ENCODE results near the gene SLC16A3. TPM values are rescaled to one million over a fixed set of nuclear protein-coding genes. Genes with fewer than 3 reads are reported as not detected.
"Not testable (repeated sequence)": the region's sequence is repeated elsewhere in the genome, so short reads cannot be mapped to it uniquely, and the experiment has no call there.

The SLC16A3 gene
- total RNA-seq (2014; rRNA removed; shearing (Covaris generic); ENCODE audit: low replicate concordance): 589 and 677 TPM in 2 replicates

DNA sequence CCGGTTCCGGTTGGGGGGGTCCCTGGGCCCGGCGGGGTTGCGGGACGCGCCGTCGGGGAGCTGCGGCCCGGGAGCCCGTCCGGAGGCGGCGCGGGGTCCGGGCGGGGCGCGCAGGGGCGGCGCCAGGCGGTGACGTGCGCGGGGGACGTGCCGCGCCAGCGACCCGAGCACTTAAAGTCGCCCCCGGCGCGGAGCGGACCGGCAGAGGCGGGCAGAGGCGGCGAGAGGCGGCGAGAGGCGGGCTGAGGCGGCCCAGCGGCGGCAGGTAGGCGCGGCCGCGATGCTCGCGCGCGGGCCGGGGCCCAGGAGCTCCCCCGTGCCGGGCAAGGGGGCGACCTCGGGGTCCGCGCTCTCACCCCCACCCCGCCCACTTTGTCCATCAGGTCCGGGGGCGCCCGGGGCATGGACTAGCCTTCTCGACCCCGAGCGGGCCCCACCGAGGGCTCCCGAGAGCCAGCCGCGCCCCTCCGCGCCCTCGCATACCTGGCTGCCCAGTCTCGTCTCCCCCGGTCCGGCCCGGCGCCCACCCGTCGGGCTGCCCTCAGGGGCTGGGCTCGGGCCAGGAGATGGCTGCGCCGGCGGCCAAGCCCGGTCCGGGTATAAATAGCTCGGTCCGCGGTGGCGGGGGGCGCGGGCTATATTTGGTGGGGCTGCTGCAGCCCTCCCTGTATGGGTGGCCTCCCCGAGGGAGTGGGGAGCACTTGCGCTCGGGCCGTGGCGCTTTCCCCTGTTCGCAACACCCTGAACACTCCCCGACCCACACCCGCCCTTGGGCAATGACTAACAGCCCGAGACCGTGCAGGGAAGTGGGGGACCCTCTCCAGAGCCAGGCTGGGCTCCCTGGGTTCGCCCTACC lies at the start of gene SLC16A3:
Gene SLC16A3, plus strand, starts transcription at position 201 of the 856 bp plus-strand sequence. CDS start 6,967 bp downstream, outside the sequence.
- DNase-seq (ENCODE audit: low read depth): peak; percentile 59
- in situ Hi-C loops (cut with HindIII; ENCODE audit: low pct_unique_long_range_greater_than_20kb, low sequenced_read_pairs): no loop called here

DNA sequence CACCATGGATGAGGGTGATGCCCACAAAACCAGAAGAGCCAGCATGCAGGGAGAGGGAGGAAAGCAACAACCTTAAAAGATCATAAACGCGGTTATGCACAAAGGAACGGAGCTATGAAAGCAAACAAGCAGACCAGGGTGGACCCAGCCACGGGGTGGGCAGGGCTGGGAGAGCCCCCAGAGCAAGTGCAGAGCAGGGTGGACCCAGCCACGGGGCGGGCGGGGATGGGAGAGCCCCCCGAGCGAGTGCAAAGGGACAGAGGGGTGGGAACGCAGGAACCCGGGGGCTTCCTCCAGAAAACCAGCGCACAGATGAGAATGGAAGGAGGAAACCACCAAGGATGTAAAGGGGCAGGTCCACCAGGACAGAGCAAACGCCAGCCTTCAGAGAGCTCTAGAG lies 49.4 kb upstream of the SLC16A3 start:
- DNase-seq (ENCODE audit: low read depth): no peak
- in situ Hi-C loops (cut with HindIII; ENCODE audit: low pct_unique_long_range_greater_than_20kb, low sequenced_read_pairs): no loop called here

DNA sequence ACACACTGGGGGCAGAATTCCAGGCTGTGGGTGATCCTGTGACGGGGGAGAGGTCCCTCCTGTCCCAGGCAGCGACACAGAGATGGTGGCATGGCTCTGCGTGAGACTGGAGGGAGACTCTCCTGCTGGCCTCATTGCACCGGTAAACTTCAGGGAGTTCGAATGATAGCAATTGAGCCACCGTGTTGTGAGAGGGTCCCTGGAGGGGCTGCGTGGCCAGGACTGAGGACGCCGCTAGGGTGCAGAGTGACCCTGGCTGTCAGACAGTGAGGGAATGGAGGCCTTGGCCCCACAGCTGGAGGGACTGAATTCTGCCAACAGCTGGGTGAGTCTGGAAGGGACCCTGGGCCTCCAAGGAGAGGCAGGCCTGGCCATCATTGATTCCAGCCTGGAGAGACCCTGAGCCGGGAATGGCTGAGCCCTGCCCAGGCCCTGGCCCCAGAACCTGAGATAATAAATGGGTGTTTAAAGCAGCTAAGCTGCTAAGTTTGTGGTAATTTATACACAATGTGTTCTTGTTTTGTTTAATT lies 48.8 kb upstream of the SLC16A3 start:
- in situ Hi-C loops (cut with HindIII; ENCODE audit: low pct_unique_long_range_greater_than_20kb, low sequenced_read_pairs): no loop called here
- DNase-seq (ENCODE audit: low read depth): no peak

DNA sequence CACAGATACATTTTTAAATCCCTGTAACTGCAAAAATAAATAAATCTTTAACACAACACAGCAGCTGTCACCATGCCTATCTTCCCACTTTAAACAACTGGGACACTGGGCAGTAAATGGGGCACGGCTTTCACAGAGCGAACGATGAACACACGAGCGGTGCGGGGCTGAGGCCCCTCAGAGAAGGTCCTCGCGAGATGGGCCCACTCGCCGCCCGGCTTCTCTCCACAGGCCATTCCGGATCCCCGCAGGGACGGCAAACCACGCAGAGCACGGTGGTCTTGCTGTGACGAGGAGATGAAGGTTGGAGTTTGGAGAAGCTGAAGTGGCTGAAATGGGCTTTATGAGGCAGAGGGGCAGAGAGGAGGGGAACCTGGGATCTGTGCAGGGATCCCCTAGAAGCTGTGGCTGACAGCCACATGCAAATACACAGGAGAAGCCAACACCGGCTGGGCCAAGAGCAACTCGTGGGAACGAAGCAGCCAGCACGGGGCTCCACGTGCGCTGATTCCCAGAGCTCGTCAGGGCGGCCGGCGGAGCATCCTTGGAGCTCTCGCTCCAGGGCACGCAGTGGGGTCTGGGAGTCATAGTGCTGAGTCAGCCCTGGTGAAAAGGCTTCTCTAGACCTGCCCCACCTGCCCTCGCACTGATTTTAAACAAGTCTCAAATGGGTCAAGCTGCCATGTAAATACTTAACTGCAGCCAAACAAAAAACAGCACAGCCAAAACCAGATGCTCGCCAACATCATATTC lies 47.9 kb upstream of the SLC16A3 start:
- no peak for DNase-seq (ENCODE audit: low read depth)
- in situ Hi-C loops (cut with HindIII; ENCODE audit: low pct_unique_long_range_greater_than_20kb, low sequenced_read_pairs): no loop called here

DNA sequence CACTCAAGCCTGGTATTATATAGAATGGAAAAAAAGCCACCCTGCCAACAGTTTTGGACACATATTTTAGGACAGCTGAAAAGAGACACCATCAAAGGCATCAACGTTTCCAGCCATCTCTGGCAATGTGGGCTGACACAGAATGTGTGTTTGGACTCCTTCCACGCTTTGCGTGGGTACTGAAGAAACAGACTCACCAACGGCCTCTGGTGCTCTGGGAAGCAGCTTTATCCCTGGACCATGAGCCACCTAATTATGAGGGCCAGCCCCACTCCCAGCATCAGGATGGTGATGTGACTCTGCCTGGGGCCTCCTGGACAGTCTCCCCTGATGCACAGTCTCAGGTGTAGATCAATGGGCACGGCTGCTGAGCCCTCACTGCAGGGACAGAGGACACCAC lies 44.1 kb upstream of the SLC16A3 start:
- DNase-seq (ENCODE audit: low read depth): no peak
- in situ Hi-C loops (cut with HindIII; ENCODE audit: low pct_unique_long_range_greater_than_20kb, low sequenced_read_pairs): no loop called here

DNA sequence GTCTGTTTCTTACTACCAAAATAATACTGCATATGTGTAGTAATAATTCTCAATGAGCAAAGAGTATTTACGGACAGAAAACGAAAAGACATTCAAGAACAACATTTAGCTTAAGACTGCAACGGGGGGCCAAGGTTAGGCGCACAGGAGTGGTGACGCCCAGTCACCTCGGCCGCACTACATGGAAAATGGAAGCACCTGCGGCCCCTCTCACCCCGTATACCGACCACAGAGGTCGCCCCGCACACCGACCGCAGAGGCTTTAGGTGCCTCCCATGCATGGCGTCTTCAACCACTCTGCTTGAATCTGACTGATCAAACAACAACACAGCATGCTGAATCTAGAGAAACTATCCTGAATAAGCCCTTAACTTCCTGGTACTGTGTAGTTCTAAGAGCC lies 42.6 kb upstream of the SLC16A3 start:
- no peak for DNase-seq (ENCODE audit: low read depth)
- in situ Hi-C loops (cut with HindIII; ENCODE audit: low pct_unique_long_range_greater_than_20kb, low sequenced_read_pairs): no loop called here

DNA sequence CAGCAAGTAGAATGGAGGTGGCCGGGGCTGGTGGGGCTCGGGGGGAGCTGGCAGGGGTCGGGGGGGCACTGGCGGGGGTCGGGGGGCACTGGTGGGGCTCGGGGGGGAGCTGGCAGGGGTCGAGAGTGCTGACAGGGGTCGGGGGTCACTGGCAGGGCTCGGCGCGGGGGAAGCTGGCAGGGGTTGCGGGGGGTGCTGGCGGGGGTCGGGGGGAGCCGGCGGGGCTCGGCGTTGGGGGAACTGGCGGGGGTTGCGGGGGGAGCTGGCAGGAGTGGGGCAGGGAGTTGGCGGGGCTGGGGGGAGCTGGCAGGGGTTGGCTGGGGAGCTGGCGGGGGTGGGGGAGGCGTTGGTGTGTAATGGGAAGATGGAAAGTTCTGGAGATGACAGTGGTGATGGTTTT lies 41.3 kb upstream of the SLC16A3 start:
- DNase-seq (ENCODE audit: low read depth): no peak
- in situ Hi-C loops (cut with HindIII; ENCODE audit: low pct_unique_long_range_greater_than_20kb, low sequenced_read_pairs): no loop called here

DNA sequence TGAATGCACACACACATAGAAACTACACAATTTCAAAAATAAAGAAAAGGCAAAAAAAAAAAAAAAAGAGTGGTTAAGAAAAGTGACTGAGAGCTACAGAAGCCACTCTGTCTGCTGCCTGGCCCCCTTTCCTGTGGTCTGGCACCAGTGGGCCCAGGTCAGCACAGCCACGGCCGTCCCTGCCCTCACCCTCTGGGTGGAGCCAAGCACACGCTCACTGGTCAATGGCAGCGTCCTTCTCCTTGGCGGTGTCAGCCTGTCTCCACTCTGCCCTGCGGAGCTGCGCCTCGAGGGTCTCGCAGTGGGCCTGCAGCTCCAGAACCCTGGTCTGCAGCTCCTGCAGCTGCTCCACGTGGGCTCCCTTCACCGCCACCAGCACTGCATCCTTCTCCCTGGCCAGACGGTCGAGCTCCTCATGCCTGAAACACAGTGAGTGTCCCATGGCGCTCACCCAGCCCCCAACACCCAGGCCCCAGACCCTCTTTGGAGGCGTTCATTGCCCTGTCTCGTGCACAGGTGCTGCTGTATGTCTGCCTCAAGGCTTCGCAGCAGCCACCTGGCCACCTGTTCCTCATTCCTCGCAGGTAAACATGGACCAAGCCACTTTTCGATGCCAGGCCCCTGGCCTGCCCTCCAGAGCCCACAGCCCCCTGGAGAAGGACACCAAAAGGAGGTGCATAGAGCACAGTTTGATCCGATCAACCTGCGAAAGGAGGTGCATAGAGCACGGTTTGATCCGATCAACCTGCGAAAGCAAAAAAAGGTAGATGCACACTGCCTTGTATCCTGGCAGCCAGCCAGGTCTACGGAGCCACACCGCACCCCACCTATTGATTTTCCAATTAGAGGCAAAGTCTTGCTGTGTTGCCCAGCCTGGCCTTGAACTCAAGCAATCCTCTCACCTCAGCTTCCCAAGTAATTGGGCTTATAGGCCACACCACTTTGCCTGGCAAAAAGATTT lies 40.6 kb upstream of the SLC16A3 start:
- in situ Hi-C loops (cut with HindIII; ENCODE audit: low pct_unique_long_range_greater_than_20kb, low sequenced_read_pairs): no loop called here
- no peak for DNase-seq (ENCODE audit: low read depth)

DNA sequence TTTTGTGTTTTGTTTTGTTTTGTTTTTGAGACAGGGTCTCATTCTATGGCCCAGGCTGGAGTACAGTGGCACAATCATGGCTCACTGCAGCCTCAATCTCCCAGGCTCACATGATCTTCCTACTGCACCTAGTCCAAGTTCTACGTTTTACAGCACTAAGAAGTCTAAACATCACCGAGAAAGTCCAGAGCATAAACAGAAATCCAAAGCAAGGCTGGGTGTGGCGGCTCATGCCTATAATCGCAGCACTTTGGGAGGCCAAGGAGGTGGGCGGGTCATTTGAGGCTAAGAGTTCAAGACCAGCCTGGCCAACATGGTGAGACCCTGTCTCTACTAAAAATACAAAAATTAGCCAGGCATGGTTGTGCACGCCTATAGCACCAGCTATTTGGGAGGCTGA lies 35.8 kb upstream of the SLC16A3 start:
- in situ Hi-C loops (cut with HindIII; ENCODE audit: low pct_unique_long_range_greater_than_20kb, low sequenced_read_pairs); DNase-seq (ENCODE audit: low read depth): not testable (repeated sequence)

DNA sequence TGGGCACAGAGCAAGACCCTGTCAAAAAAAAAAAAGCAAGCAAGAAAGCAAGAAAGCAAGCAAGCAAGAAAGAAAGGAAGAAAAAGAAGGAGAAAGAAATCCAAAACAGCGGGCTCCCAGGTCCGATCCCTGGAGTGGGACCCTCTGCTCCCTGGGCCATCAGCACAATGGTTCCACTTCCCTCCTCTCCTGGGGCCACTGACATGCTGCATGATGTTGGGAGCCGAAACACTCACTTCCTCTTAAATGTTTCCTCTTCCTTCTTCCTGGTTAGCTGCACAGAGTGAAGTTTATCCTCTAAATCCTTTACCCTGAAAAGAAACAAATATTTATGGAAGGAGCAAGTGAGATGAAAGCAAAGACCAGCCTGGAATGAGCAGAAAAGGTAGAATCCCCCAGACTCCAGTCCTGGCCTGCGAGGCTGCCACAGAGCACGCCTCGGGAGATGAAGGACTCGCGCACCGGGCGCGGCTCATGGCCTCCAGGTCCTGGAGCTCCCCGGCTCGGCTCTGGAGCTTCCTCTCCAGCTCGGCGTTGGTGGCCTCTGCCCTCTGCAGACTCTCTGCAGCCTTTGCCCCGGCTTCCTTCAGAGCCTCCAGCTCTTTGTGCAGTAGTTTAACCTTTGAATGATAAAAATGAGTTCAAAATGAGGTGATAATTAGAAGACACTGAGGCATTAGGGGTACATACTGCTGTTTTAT lies 35.2 kb upstream of the SLC16A3 start:
- in situ Hi-C loops (cut with HindIII; ENCODE audit: low pct_unique_long_range_greater_than_20kb, low sequenced_read_pairs): no loop called here
- DNase-seq (ENCODE audit: low read depth): no peak

DNA sequence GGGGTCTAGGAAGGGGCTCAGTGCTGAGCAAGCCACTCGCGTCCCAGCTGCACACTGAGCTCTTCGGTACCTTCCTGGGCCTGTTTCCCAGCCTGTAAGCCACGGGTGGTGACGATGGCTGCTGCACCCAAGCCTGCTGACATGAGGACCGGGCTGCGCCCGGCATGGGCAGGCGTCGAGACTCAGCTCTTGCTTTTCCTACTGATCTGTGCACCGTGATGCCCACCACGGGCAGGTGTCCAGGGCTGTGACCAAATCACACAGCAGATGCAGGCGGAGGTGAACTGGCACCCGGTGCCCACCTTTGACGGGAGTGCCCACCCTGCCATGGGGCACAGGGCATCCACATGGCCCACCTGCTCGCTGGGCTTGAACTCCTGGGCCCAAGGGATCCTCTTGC lies 34.1 kb upstream of the SLC16A3 start:
- in situ Hi-C loops (cut with HindIII; ENCODE audit: low pct_unique_long_range_greater_than_20kb, low sequenced_read_pairs): no loop called here
- no peak for DNase-seq (ENCODE audit: low read depth)

DNA sequence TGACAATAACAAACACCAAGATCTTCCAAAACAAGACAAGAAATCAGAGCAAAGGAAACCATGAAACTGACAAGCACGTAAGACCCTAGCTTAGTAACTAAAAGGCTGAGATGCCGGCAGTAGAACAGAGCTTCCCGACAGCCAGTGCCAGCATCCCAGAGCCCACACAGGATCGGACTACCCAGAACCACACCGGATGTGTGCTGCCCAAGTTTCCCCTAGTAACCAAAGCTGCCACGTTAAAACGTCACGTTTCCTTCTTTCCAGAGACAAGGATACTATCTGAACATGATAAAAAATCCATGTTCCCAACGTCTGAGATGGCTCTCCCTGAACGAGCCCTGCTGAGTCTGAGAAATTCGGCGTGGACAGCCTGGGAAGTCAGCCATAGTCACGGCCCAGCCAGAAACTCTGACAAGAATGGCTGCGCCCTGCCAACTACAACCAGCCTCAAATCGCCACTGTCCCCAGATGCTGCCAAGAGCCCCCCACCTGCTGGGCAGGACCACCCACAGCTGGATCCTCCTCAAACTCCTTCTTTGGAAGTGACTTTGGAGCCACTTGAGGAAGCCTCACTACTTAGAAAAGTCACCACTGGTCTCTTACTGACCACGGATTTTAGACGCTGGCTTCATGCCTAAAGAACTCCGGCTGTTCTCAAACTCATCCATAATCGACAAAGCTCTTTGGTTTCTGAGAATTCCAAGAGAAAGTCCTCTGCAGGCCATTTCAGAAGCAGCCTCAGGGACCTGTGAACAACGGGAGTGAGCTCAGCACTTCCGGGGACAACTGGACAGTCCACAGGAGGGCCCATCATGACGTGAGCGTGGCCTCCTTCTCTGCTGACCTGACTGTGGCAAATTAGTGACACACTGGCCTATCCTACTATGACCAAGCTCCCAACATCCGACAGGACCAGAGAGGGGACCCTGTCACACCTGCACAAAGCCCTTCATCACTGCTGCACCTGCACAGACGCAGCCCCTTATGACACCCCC lies 32.9 kb upstream of the SLC16A3 start:
- in situ Hi-C loops (cut with HindIII; ENCODE audit: low pct_unique_long_range_greater_than_20kb, low sequenced_read_pairs): no loop called here
- no peak for DNase-seq (ENCODE audit: low read depth)

DNA sequence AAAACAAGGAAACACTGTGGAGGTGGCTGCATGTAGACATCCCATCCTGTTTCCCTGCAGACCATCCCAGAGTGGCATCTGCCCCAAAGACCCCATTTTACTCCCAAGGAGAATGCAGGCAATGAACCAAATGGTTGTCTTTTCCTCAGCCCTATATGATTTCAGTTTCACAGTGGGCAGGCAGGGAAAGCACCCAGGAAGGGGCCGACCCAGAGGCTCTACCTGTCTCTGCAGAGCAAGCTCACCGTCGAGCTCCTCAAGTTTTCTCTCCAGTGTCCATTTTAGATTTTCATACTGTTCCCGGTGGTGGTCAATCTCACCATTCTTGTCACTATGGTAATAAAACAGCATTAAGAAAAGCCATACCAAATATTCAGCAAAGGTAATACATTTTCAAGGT lies 30.8 kb upstream of the SLC16A3 start:
- DNase-seq (ENCODE audit: low read depth): no peak
- in situ Hi-C loops (cut with HindIII; ENCODE audit: low pct_unique_long_range_greater_than_20kb, low sequenced_read_pairs): no loop called here

DNA sequence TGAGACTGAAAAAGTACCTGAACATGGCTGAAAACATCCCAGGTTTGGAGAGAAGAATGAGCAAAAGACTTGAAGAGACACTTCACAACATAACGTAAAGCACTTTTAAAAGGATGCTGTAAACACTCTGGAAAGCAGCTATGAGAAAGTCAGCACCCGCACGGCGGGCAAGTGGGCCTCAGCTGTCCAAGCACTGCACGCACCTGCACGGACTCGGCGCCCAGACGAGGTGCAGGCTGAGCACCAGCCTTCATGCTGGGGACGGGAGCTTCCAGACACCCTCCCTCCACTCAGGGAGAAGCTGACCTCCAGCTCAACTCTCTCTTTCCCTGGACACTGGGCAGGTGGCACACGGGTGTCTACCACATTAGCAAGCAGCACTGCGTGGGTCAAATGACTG lies 29.3 kb upstream of the SLC16A3 start:
- DNase-seq (ENCODE audit: low read depth): no peak
- in situ Hi-C loops (cut with HindIII; ENCODE audit: low pct_unique_long_range_greater_than_20kb, low sequenced_read_pairs): no loop called here

DNA sequence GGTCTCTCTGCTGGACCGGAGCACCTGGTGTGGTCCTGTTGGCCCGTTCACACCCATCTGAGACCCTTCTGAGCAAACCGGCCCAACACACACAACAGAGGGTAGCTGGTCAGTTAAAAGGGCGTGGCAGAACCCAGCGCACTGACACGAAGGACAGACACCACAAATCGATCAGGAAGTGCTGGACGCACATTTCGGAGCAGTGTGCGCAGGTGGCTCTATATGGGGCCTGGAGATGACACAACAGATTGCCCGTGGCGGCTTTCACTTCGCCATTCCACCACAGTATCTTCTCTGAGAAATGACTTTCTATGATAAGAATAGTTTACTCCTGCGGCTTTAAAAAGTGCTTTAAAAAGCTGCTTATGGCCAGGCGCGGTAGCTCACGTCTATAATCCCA lies 28.7 kb upstream of the SLC16A3 start:
- DNase-seq (ENCODE audit: low read depth): no peak
- in situ Hi-C loops (cut with HindIII; ENCODE audit: low pct_unique_long_range_greater_than_20kb, low sequenced_read_pairs): loop anchor here (10.0 kb wide), 1 partner anchor 65 kb away; no protein-coding TSS in a partner anchor

DNA sequence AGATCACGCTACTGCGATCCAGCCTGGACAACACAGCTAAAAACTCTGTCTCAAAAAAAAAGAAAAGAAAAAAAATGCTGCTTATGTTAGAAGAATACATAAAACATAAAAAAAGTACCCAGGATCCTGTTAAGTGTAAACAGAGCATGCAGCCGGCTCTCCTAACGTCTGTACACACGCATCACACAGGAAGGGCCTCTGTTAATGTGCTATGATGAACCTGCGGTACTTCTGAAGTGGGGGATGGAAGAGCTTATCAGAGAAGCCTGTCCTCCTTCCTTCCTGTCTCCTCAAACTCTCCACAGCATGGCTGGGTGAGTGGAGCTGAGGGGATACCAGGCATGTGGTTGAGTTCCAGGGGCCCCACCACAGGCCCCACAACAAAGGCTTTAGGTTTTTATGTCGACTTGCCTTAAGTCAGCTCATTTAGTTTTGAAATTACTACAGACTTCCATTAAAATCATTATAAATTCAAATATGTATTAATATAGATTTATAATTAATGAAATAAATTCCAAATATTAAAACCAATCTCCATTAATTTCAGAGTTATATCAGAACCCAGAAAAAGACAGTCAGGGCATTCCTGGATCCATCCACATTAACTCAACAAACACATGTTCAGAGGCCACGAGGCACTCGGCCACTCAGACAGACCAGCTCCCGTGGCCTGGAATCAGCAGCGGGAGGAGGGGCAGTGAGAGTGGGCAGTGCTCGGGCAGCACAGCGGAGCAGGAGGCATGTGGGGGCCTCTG lies 27.9 kb upstream of the SLC16A3 start:
- DNase-seq (ENCODE audit: low read depth): no peak
- in situ Hi-C loops (cut with HindIII; ENCODE audit: low pct_unique_long_range_greater_than_20kb, low sequenced_read_pairs): loop anchor here (10.0 kb wide), 1 partner anchor 66 kb away; no protein-coding TSS in a partner anchor
